Nephron (organoid): ENCODE measurements around the gene HOXA9.

Experiments
- H3K27ac Mint-ChIP-seq, 3 experiments: 2 replicates each; pipeline ENCODE4 v1.8.0; 2020; ENCODE audit warnings: mixed read lengths in 3 of 3, mild to moderate bottlenecking in 2 of 3, moderate library complexity in 1 of 3
- H3K27me3 Mint-ChIP-seq: 2 replicates; pipeline ENCODE4 v1.8.0; 2021; ENCODE audit warnings: low read depth, mild to moderate bottlenecking, moderate library complexity, mixed read lengths
- H3K36me3 Mint-ChIP-seq: 2 replicates; pipeline ENCODE4 v1.8.0; 2020; ENCODE audit warnings: low read depth, mixed read lengths
- H3K4me1 Mint-ChIP-seq: 2 replicates; pipeline ENCODE4 v1.8.0; 2020; ENCODE audit warnings: mixed read lengths
- H3K4me3 Mint-ChIP-seq, 3 experiments: 2 replicates each; pipeline ENCODE4 v1.8.0; 2020; ENCODE audit warnings: mild to moderate bottlenecking in 3 of 3, mixed read lengths in 3 of 3, moderate library complexity in 2 of 3
- H3K9me3 Mint-ChIP-seq: 2 replicates; pipeline ENCODE4 v1.8.0; 2020; ENCODE audit warnings: mixed read lengths
- CTCF ChIP-seq, 3 experiments: fragments of 200-600 bp; sonication (generic); IDR thresholded peaks; one replicate each; pipeline ENCODE4 v1.5.0; 2021; ENCODE audit warnings: antibody characterized with exemption in 3 of 3; ENCODE audit not compliant: unreplicated experiment in 3 of 3

HOXA9 gene

GRCh38 chr7:27168265-27168947 is 3.1 kb upstream of the HOXA9 start:
- Mint-ChIP-seq H3K9me3 (no peaks in the 10 kb centered on the region), H3K36me3 (peaks cover 75% of the 10 kb centered on the region), H3K27ac (peak overlapping the region; percentile 99 to 100 (median 99)), H3K4me3 (peak overlapping the region; percentile 92 to 95 (median 93)), H3K27me3 (peaks cover 17% of the 10 kb centered on the region), H3K4me1 (peaks cover 28% of the 10 kb centered on the region)
- no peak for TF ChIP-seq CTCF (IDR thresholded peaks at IDR 0.05; ENCODE audit: unreplicated experiment in 3 of 3)

- Mint-ChIP-seq H3K4me3 (peak overlapping the region; percentile 92 to 95 (median 93)), H3K9me3 (no peaks in the 10 kb centered on the region), H3K27ac (peak overlapping the region; percentile 99 to 100 (median 99)), H3K27me3 (peaks cover 17% of the 10 kb centered on the region), H3K36me3 (peaks cover 80% of the 10 kb centered on the region), H3K4me1 (peaks cover 30% of the 10 kb centered on the region)
- no peak for TF ChIP-seq CTCF (IDR thresholded peaks at IDR 0.05; ENCODE audit: unreplicated experiment in 3 of 3)
Measured at GRCh38 chr7:27167916-27168264, 2.6 kb upstream of the HOXA9 start.

- Mint-ChIP-seq H3K4me1 (peaks cover 25% of the 10 kb centered on the region), H3K27me3 (peaks cover 9% of the 10 kb centered on the region), H3K36me3 (peaks cover 84% of the 10 kb centered on the region), H3K27ac (peak overlapping the region; percentile 99 to 100 (median 99)), H3K9me3 (no peaks in the 10 kb centered on the region), H3K4me3 (peak overlapping the region; percentile 92 to 95 (median 93))
- no peak for TF ChIP-seq CTCF (IDR thresholded peaks at IDR 0.05; ENCODE audit: unreplicated experiment in 3 of 3)
Measured at GRCh38 chr7:27166531-27167505, 1.5 kb upstream of the HOXA9 start.

- H3K27ac Mint-ChIP-seq = peak overlapping the region; percentile 99 to 100 (median 99)
- H3K4me1 Mint-ChIP-seq = peaks cover 18% of the 10 kb centered on the region
- no peaks in the 10 kb centered on the region for H3K9me3 Mint-ChIP-seq
- peaks cover 5% of the 10 kb centered on the region for H3K27me3 Mint-ChIP-seq
- TF ChIP-seq CTCF (IDR thresholded peaks at IDR 0.05; ENCODE audit: unreplicated experiment in 3 of 3) = no peak
- peak overlapping the region; percentile 92 to 95 (median 93) for H3K4me3 Mint-ChIP-seq
- peaks cover 76% of the 10 kb centered on the region for H3K36me3 Mint-ChIP-seq
Measured at GRCh38 chr7:27165996-27166530, 726 bp upstream of the HOXA9 start.

GRCh38 chr7:27164367-27165088 is 809 bp downstream of the HOXA9 start:
- Mint-ChIP-seq H3K27ac (peak overlapping the region; percentile 99 to 100 (median 99)), H3K27me3 (peaks cover 5% of the 10 kb centered on the region), H3K4me1 (peaks cover 14% of the 10 kb centered on the region), H3K9me3 (no peaks in the 10 kb centered on the region), H3K36me3 (peaks cover 63% of the 10 kb centered on the region), H3K4me3 (peak overlapping the region; percentile 92 to 95 (median 93))
- peak in 1 of 3 experiments; percentile 10 for TF ChIP-seq CTCF (IDR thresholded peaks at IDR 0.05; ENCODE audit: unreplicated experiment in 3 of 3)
